ENCODE results near the gene SLC6A9. TPM values are rescaled to one million over a fixed set of nuclear protein-coding genes. Genes with fewer than 3 reads are reported as not detected.

The SLC6A9 gene
- total RNA-seq, 4 donors from 2014 or later = 0.16 to 0.63 (median 0.29) TPM; not detected in 1

GRCh38 chr1:43991476-43992231, 39.6 kb downstream of the SLC6A9 start, which contains the start of gene CCDC24:
TSS of gene CCDC24 (plus strand) at chr1:43991599. CDS start at chr1:43991879, 280 bp downstream.
- peak; percentile 6 to 30 for TF ChIP-seq POLR2A (IDR thresholded peaks at IDR 0.05)
- TF ChIP-seq, protein P1, sequence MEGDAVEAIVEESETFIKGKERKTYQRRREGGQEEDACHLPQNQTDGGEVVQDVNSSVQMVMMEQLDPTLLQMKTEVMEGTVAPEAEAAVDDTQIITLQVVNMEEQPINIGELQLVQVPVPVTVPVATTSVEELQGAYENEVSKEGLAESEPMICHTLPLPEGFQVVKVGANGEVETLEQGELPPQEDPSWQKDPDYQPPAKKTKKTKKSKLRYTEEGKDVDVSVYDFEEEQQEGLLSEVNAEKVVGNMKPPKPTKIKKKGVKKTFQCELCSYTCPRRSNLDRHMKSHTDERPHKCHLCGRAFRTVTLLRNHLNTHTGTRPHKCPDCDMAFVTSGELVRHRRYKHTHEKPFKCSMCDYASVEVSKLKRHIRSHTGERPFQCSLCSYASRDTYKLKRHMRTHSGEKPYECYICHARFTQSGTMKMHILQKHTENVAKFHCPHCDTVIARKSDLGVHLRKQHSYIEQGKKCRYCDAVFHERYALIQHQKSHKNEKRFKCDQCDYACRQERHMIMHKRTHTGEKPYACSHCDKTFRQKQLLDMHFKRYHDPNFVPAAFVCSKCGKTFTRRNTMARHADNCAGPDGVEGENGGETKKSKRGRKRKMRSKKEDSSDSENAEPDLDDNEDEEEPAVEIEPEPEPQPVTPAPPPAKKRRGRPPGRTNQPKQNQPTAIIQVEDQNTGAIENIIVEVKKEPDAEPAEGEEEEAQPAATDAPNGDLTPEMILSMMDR (IDR thresholded peaks at IDR 0.05 in 4 of 5, conservative IDR thresholded peaks at IDR 0.05 in 1 of 5) = no peak

GRCh38 chr1:43991200-43991475, 40.1 kb downstream of the SLC6A9 start:
- peak; percentile 37 to 54 for ATAC-seq
- Histone ChIP-seq H3K27me3 (no peaks in the 10 kb centered on the region), H3K36me3 (no peaks in the 10 kb centered on the region), H3K9me3 (no peaks in the 10 kb centered on the region), H3K27ac (peak overlapping the region; percentile 71 to 83 (median 76)), H3K4me1 (peaks cover 0 to 17% of the 10 kb centered on the region in 2 donors), H3K4me3 (peak overlapping the region; percentile 63 to 95 (median 70))
- in situ Hi-C loops (cut with MboI; ENCODE audit: low sequenced_read_pairs in 4 of 4) (loop anchor here in 1 of 4 donors (10.0 kb wide), 1 partner anchor 54 kb away; no protein-coding TSS in a partner anchor), intact Hi-C loops (cut with DNase I; ENCODE audit: low total_unique reads) (loop anchor here (1.0 to 5.0 kb wide), 2 partner anchors 11 to 41 kb away; partner anchors contain the start of gene SLC6A9)
- no peak for TF ChIP-seq POLR2A (IDR thresholded peaks at IDR 0.05)
- TF ChIP-seq, protein P1 (IDR thresholded peaks at IDR 0.05 in 4 of 5, conservative IDR thresholded peaks at IDR 0.05 in 1 of 5) = no peak
- DNase-seq = no peak

More at GRCh38 chr1:43991476-43992231, 39.6 kb downstream of the SLC6A9 start, which contains the start of gene CCDC24:
- peak; percentile 77 to 81 for DNase-seq
- in situ Hi-C loops (cut with MboI; ENCODE audit: low sequenced_read_pairs in 4 of 4) (loop anchor here in 1 of 4 donors (10.0 kb wide), 1 partner anchor 53 kb away; no protein-coding TSS in a partner anchor), intact Hi-C loops (cut with DNase I; ENCODE audit: low total_unique reads) (loop anchor here (1.0 to 5.0 kb wide), 2 partner anchors 11 to 41 kb away; partner anchors contain the start of gene SLC6A9)
- ATAC-seq = peak; percentile 89 to 92
- H3K27ac ChIP-seq = peak within 1 kb of the TSS; percentile 71 to 83 (median 76)
- peaks cover 0 to 17% of the 10 kb centered on the region in 2 donors for H3K4me1 ChIP-seq
- H3K36me3 ChIP-seq = no peaks in the 10 kb centered on the region
- no peaks in the 10 kb centered on the region for H3K27me3 ChIP-seq
- no peaks in the 10 kb centered on the region for H3K9me3 ChIP-seq
- H3K4me3 ChIP-seq = peak within 1 kb of the TSS; percentile 63 to 95 (median 70)

- in situ Hi-C loops (cut with MboI; ENCODE audit: low sequenced_read_pairs in 4 of 4) = loop anchor here in 1 of 4 donors (10.0 kb wide), 1 partner anchor 54 kb away; no protein-coding TSS in a partner anchor
- Histone ChIP-seq H3K4me3 (peak overlapping the region; percentile 63 to 95 (median 70)), H3K4me1 (peaks cover 0 to 17% of the 10 kb centered on the region in 2 donors), H3K27ac (peak overlapping the region; percentile 71 to 83 (median 76)), H3K9me3 (no peaks in the 10 kb centered on the region), H3K36me3 (no peaks in the 10 kb centered on the region), H3K27me3 (no peaks in the 10 kb centered on the region)
- TF ChIP-seq, protein P1 (IDR thresholded peaks at IDR 0.05 in 4 of 5, conservative IDR thresholded peaks at IDR 0.05 in 1 of 5) = no peak
- TF ChIP-seq POLR2A (IDR thresholded peaks at IDR 0.05) = no peak
- ATAC-seq (no peak), DNase-seq (no peak)
- intact Hi-C loops (cut with DNase I; ENCODE audit: low total_unique reads) = loop anchor here (1.0 to 5.0 kb wide), 2 partner anchors 10 to 42 kb away; partner anchors contain the start of gene SLC6A9
Measured at GRCh38 chr1:43990271-43991199, 40.7 kb downstream of the SLC6A9 start.

DNA sequence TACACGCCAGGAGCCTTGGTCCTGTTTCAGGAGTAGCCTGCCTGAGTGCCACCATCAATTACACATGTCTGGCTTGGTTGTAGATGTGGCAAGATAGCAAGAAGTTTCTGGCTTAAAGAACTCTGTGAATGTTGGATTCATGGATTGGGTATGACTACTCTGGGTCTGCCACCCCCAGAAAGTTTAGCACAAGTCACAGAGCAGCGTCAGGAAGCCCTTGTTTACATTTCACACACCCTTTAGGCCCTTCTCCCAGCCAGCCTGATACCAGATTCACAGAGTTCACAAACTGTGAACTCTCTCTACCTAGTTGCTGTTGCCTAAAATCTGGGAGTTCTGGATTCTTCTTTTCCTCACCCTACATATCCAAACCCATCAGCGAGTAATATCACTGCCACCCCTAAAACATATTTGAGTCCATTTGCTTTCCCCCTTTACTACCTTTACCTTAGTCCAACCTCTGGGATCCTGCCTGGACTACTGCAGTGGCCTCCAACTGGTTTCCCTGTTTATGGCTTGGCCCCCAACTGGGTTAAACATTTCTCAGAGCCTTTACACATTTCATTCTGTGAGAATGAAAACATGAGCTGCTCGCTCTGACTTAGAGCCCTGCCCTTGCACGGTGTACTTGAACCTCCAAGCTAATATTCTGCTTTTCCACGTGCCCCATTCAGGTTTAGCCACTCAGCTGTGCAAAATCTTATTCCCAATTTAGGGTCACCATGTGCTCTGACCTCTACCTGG, 43.9 kb downstream of the SLC6A9 start:
- ATAC-seq (no peak), DNase-seq (no peak)
- Histone ChIP-seq H3K9me3 (no peaks in the 10 kb centered on the region), H3K4me1 (peaks cover 0 to 15% of the 10 kb centered on the region in 2 donors), H3K36me3 (peaks cover 0 to 12% of the 10 kb centered on the region in 2 donors), H3K27ac (no peak overlapping the region), H3K4me3 (no peak overlapping the region), H3K27me3 (no peaks in the 10 kb centered on the region)
- intact Hi-C loops (cut with DNase I; ENCODE audit: low total_unique reads) = no loop called here
- in situ Hi-C loops (cut with MboI; ENCODE audit: low sequenced_read_pairs in 4 of 4) = no loop called here
- no peak for TF ChIP-seq POLR2A (IDR thresholded peaks at IDR 0.05)
- TF ChIP-seq, protein P1 (IDR thresholded peaks at IDR 0.05 in 4 of 5, conservative IDR thresholded peaks at IDR 0.05 in 1 of 5) = no peak

All from gastrocnemius medialis (tissue), 4 donors.